Measurements from ENCODE around the gene TMC2.
A peak's percentile ranks its signal among the peaks of the same experiment; 100 is the strongest.

Gene TMC2

DNA sequence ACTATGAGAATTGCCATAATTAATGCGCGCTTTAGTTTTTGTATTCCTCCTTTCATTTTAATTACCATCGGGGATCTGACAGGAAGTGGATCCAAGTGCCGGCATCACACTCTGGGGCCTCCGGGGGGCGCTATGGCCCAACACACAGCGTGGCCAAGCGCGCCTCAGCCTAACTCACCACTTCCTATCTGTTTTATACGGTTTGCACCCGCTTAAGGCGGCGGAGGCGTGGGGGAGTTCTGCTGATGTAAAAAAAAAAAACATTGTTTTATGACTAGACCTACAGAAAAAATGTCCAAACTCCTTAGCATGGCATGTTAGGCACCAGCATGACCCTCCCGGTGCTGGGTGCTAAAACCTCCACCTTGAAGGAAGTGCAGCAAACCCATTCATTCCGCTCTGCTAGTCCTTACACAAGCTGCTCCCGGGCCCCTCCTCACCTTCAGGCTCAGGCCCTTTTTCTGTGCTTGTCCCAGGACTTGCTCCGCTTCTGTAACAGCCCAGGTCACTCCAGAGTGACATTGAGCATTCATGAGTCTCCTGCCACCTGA is 151.7 kb downstream of the TMC2 start:
- no peak overlapping the region for H3K4me3 ChIP-seq (ENCODE audit: low read length)
- DNase-seq (ENCODE audit: low read depth) = no peak
- TF ChIP-seq, protein P1, sequence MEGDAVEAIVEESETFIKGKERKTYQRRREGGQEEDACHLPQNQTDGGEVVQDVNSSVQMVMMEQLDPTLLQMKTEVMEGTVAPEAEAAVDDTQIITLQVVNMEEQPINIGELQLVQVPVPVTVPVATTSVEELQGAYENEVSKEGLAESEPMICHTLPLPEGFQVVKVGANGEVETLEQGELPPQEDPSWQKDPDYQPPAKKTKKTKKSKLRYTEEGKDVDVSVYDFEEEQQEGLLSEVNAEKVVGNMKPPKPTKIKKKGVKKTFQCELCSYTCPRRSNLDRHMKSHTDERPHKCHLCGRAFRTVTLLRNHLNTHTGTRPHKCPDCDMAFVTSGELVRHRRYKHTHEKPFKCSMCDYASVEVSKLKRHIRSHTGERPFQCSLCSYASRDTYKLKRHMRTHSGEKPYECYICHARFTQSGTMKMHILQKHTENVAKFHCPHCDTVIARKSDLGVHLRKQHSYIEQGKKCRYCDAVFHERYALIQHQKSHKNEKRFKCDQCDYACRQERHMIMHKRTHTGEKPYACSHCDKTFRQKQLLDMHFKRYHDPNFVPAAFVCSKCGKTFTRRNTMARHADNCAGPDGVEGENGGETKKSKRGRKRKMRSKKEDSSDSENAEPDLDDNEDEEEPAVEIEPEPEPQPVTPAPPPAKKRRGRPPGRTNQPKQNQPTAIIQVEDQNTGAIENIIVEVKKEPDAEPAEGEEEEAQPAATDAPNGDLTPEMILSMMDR (conservative IDR thresholded peaks at IDR 0.05; ENCODE audit: low read depth, low read length) = peak; percentile 74

DNA sequence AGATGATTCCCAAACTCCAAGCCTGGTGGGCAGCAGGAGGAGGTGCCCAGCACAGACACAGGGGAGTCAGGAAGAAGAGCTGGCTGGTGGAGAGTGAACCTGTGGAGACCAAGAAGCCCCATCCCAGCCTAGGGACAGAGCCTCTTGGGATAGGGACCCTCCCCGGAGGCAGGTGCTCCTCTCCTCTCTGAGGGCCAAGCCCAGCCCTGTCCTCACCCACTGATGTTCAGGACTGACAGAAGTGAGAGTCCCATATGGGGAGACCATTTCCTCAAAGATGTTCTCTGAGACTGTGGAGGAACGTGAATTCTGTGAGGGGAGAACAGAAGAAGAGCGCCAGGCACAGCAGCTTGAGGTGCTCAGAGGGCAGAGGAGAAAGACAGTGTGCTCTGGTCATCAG is 153.8 kb downstream of the TMC2 start:
- DNase-seq (ENCODE audit: low read depth) = no peak
- H3K4me3 ChIP-seq (ENCODE audit: low read length) = no peak overlapping the region
- TF ChIP-seq, protein P1 (conservative IDR thresholded peaks at IDR 0.05; ENCODE audit: low read depth, low read length) = no peak

DNA sequence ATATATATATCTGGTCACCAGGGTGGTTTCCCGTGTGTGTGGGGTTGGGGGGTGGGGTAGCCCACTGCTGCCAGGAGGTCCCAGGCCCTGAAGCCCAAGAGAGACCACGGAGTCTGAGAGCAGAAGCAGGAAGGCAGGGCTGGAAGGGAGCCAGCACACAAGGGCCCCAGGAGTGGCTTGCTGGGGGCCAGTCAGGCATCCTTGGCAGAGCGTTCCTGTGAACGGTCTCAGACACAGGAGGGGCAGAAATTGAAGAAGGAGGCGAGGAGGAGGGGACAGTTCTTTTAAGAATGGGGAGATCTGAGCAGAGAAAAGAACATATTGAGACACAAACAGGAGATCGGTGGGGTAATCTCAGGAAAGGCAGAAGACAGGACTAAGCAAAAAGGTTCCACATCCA is 154.3 kb downstream of the TMC2 start:
- no peak for DNase-seq (ENCODE audit: low read depth)
- no peak overlapping the region for H3K4me3 ChIP-seq (ENCODE audit: low read length)
- TF ChIP-seq, protein P1 (conservative IDR thresholded peaks at IDR 0.05; ENCODE audit: low read depth, low read length) = no peak

DNA sequence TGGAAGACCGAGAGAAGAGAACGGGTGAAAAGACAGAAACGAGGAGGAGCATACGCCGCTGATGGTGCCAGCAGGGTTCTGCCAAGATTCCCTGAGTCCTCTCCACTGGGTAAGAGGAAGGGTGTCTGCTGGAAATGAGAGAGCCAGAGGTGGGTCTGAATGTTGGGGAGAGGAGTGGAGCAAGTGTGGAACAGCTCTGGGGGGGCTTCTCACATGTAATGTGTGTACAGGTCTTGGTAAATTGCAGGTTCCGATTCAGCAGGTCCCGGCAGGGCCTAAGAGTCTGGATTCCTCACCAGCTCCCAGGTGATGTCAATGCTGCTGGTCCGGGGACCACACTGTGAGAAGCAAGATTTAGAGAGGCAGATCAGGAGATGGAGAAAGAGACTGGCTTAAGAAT is 154.8 kb downstream of the TMC2 start:
- TF ChIP-seq, protein P1 (conservative IDR thresholded peaks at IDR 0.05; ENCODE audit: low read depth, low read length) = no peak

More for the DNA sequence above, 154.8 kb downstream of the TMC2 start:
- no peak for DNase-seq (ENCODE audit: low read depth)
- no peak overlapping the region for H3K4me3 ChIP-seq (ENCODE audit: low read length)
